Spleen (tissue), 7 donors: ENCODE measurements around the gene MPDU1.

ENCODE experiments used
- CTCF ChIP-seq, 11 experiments: fragments of 200-600 bp in 7 of 11; fragments of 450-650 bp in 4 of 11; sonication (generic) in 4 of 11; IDR thresholded peaks in 8 of 11; conservative IDR thresholded peaks in 3 of 11; 1 replicate in 7 of 11; 2 replicates in 4 of 11; pipeline versions ENCODE4 v1.4.0 to v1.8.0; 2016 to 2021; ENCODE audit warnings: antibody characterized with exemption in 11 of 11, inconsistent platforms in 4 of 11, mild to moderate bottlenecking in 1 of 11
- POLR2AphosphoS5 ChIP-seq, 3 donors: sonication (generic); formaldehyde crosslinking; IDR thresholded peaks; one replicate each; pipeline ENCODE4 v1.5.1; 2017; ENCODE audit warnings: antibody characterized with exemption in 3 of 3
- donor health status: DM: no; HTN: no; CAD: no; lungs with moderate emphysema.
- donor health status: DM: no; HTN: no; CAD: no.
- donor health status: DM: no; HTN: no; CAD: no.

- TF ChIP-seq CTCF (IDR thresholded peaks at IDR 0.05 in 8 of 11, conservative IDR thresholded peaks at IDR 0.05 in 3 of 11) (no peak), POLR2AphosphoS5 (IDR thresholded peaks at IDR 0.05) (no peak)
These were observed 14.1 kb upstream of the MPDU1 start for GRCh38 chr17:7569571-7569970.
